ENCODE results near the gene GTF2B.

- no peak for TF ChIP-seq POLR2AphosphoS5 (IDR thresholded peaks at IDR 0.05; ENCODE audit: low read depth, low read length)
- no peak for TF ChIP-seq POLR2A (IDR thresholded peaks at IDR 0.05; ENCODE audit: borderline replicate concordance, extremely low read depth, insufficient read depth, insufficient read length)
- no peak for TF ChIP-seq CTCF (IDR thresholded peaks at IDR 0.05 in 2 of 3, conservative IDR thresholded peaks at IDR 0.05 in 1 of 3; ENCODE audit: borderline replicate concordance in 1 of 3, insufficient read depth in 1 of 3, low read depth in 2 of 3, low read length in 2 of 3)
- peak; percentile 52; the same call in 1 of the 2 replicates for TF ChIP-seq JUND (IDR thresholded peaks at IDR 0.05)
- TF ChIP-seq ATF3 (IDR thresholded peaks at IDR 0.05), result no peak
- TF ChIP-seq EGR1 (IDR thresholded peaks at IDR 0.05; ENCODE audit: low read depth), result no peak
- TF ChIP-seq REST (IDR thresholded peaks at IDR 0.05; ENCODE audit: low read depth), result no peak
- no peak for TF ChIP-seq EZH2phosphoT487 (IDR thresholded peaks at IDR 0.05; ENCODE audit: borderline replicate concordance)
- TF ChIP-seq EZH2 (IDR thresholded peaks at IDR 0.05), result no peak
- no peak for TF ChIP-seq SRF (IDR thresholded peaks at IDR 0.05; ENCODE audit: low read depth)
- TF ChIP-seq MAX (IDR thresholded peaks at IDR 0.05), result no peak
- no peak for TF ChIP-seq ZBTB33 (IDR thresholded peaks at IDR 0.05; ENCODE audit: extremely low read depth, insufficient replicate concordance, low read length)
These were observed 88.4 kb downstream of the GTF2B start for GRCh38 chr1:88802950-88803349.
